Stimulated activated CD8-positive, alpha-beta memory T cell treated with anti-CD3 and anti-CD28 coated beads, Interleukin-12 subunit alpha, Interleukin-12 subunit beta, amount 100 ng/mL, for 24 hours (primary cell): ENCODE results near the gene MIEF1.

Experiments used
- DNase-seq: peaks from one replicate; pipeline ENCODE4 v3.0.0-alpha.2; 2020; ENCODE audit errors: extremely low read depth

MIEF1 gene

DNA sequence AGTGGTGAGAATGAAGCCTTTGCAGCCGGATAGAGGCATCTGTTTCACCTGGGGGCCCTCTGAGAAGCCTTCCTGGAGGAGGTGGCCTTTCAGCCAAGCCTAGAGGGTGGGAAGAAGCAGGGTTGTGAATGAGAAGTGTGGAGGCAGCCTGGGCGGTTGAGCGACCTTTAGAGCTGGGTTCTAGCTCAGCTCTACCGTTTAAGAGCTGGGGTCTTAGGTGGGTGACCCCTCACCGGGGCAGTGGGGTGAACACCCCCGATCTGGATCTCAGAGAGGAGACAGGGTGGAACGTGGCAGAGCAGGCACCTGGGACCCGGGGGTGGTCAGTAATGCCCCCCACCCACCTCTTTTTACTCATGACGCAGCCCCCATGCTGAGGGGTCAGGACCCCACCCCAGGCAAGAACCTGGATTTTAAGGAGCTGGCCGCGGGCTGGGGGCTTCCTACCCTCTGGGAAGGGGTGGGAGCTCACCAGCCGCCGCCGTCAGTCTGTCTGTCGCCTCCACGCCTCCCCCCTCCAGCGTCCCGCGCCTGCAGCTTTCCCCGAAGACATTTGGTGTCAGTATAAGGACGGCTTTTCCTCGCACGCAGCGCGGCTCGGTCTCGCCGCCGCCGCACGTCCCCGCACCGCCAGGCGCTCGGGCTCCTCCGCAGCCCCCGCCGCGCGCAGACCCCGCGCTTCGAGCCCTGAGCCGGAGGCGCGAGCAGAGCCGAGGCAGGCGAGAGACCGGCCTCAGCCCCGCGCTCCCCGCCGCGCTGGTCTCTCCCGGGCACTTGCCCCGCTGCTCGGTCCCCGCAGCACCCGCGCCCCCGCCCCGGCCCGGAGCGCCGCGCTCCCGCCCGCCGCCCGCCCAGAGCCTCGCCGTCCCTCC is 55.1 kb downstream of the MIEF1 start:
- DNase-seq, result no peak

DNA sequence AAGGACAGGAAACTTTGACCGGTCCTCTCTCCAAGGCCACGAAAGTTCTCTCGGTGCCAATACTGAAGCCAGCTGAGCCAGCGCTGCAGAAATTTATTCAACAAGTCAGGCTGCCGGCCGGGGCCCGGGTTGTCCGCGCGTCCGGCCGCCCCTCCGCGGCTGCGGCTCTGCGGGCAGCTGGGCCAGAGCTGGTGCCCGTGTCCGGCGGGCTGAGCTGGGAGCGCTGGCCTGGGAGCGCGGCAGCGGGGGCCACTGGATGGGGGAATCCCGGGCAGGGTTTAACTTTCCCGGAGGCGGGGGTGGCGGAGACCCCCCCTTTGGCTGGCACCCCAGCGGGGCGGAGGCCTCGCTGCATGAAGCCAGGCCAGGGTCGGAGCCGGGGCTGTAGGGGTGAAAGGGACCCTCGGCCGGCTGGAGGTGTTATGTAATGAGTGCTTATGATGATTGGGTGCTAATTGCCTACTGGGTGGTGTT is 56.2 kb downstream of the MIEF1 start:
- DNase-seq, result no peak

DNA sequence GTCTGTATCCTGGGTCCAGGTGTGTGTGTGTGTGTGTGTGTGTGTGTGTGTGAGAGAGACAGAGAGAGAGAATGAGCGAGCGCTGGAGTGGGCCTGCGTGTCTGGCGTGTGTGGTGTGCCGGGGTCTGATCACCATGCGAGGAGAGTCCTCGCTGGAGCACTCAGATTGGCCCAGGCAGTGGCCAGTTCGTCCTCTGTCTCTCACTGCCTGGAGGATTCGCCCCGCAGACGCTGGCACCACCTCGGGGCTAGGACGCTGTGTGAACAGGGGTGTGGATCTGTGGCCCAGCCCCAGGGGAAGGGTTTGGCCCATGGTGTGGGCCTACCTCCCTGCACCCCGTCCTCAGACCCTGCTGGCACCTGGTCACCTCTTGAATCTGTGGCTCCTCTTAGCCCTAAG is 56.9 kb downstream of the MIEF1 start:
- DNase-seq, result no peak

DNA sequence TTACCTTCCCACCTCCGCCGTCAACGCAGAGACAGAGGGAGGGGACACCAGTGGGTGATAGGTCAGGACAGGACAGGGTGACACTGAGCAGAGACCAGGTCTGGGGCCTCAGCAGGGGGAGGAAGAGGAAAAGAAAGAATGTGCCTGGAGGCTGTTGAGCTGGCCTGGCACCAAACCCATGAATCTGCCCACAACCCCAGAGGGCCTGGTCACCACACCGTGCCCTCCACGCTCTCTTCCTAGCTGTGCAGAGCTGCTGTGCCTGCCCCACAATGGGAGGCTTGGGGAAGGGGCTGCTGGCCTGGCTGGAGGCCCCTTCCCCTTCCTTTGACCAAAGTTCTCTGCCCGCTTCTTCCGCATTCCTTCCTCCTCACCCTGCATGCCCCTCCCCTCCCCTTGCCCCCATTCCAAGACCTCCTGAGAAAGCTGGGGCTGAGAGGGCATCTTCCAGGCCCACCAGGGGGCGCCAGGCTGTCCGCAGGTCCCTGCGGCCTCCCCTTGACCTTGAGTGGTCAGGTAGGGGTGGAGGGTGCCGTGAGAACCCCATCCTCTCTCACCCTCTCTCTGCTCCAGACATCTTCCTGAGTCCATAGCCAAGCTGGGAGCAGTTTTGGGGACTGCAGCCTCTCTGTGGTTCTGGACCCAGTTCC is 57.5 kb downstream of the MIEF1 start:
- DNase-seq, result no peak

DNA sequence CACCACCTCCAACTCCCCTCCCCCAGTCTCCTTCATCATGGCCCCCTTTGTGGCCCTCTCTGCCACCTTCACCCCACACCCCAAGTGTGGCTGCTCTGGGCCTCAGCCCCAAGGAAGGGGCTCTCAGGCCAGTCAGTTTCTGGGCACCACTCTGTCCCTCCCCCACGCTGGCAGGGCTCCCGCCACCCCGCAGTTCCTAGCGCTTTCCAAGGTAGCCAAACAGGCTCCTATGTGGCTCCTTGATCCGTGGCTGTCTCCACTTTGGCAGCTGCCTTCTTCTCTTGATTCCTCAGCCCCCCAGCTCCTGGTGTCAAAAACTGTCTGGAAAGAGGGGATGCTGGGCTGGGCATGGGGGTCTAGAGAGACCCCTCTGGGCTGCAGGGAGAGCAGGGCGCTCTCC is 58.0 kb downstream of the MIEF1 start:
- DNase-seq, result no peak

DNA sequence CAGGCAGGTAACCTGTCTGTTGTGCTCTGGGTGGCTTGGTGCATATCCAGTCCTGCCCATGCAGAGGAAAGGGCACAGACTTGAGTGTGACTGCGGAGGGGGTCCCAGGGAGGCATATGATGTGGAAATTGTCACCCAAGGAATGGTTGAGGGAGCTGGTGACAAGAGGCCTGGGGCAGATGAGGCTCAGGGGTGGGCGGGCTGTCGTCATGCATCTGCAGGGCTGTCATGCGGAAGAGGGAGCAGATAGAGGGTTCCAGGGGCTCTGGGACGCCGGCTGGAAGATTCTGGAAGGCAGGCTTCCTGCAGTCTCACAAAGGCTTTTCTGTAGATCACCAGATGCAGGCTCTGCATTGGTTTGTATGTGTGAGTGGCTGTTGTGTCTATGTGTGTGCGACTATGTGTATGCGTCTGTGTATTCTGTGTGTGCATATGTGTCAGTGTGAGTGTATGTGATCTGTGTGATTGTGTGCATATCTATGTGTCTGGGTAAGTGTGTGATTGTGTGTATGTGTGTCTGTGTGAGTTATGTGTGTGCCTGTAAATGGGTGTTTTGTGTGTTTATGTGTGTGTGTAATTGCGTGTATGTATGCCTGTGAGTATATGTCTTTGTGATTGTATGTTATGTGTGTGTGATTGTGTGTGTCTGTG is 60.9 kb downstream of the MIEF1 start:
- DNase-seq, result no peak

DNA sequence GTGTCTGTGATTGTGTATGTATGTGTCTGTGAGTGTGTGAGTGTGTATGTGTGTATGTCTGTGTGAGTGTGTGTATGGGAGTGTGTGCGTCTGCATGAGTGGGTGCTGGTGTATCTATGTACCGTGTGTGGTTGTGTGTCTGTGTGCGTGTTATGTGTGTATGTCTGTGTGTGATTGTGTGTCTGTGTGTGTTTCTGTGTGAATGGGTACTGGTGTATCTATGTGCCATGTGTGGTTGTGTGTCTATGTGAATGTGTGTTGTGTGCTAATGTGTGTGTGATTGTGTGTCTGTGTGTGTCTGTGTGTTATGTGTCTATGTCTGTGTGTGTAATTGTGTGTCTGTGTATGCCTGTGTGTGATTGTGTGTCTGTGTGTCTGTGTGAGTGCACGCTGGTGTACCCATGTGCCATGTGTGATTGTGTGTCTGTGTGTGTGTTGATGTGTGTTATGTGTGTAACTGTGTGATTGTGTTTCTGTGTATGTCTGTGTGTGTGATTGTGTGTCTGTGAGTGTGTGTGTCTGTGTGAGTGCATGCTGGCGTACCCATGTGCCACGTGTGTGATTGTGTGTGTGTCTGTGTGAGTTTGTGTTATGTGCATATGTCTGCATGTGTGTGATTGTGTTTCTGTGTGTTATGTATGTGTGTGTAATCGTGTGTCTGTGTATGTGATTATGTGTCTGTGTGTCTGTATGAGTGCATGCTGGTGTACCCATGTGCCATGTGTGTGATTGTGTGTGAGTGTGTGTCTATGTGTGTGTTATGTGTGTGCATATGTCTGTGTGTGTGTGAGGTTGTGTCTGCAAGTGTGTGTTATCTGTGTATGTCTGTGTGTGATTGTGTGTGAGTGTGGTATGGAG is 61.7 kb downstream of the MIEF1 start:
- DNase-seq, result no peak

DNA sequence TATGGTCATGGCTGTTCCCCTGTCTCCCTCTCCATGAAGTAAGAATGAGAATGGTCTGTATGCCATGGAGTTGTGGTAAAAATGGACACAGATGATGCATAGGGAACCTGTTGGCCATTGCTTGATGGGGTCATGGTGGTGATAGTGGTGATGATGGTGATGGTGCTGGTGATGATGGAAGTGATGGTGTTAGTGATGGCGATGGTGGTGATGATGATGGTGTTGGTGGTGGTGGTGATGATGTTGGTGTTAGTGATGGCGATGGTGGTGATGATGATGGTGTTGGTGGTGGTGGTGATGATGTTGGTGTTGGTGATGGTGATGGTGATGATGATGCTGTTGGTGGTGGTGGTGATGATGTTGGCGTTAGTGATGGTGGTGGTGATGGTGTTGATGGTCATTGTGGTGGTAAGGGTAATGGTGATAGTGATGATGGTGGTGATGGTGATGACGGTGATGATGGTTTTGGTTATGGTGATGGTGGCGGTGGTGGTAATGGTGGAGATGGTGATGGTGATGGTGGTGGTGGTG is 63.4 kb downstream of the MIEF1 start:
- no peak for DNase-seq

DNA sequence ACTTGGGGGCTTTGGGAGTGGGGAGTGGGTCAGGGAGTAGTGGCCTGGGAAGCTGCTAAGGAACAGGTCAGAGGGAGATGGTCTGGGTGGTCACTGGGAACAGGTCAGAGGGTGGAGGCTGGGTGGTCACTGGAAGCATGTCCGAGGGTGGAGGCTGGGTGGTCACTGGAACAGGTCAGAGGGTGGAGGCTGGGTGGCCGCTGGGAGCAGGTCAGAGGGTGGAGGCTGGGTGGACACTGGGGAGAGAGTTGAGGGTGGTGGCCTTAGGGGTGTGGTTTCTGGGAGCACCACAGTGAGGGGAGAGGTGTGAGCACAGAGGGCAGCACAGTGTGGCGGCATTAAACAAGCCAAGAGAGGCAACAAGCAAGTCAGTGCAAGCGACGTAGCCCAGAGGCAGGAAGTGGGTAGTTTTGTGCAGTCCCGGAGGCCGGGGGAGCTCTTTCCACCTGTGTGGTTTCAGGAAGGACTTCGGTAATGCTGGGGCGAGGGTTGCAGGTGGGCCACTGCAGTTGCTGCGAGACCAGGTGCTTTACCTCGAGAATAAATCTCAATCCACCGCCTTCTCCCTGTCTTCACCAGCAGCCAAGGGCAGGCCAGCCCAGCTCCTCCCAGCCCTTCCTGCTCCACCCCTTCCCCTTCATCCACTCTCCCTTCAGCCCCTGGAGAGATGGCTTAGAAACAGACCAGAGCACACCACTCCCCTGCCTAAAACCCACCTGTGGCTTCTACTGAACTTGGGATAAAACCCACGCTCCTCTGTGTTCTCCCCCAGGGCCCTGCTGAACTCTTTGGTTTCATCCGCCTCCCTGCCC is 65.3 kb downstream of the MIEF1 start:
- DNase-seq, result no peak
